Measurements from ENCODE around the gene PPARD. TPM values are rescaled to one million over a fixed set of nuclear protein-coding genes. Genes with fewer than 3 reads are reported as not detected.
"Not testable (repeated sequence)": the region's sequence is repeated elsewhere in the genome, so short reads cannot be mapped to it uniquely, and the experiment has no call there.

Gene PPARD
- total RNA-seq, 1 donor from 2014 or later, result 9.9 TPM

GRCh38 chr6:35304299-35304698, 38.1 kb upstream of the PPARD start:
- Histone ChIP-seq H3K4me1 (ENCODE audit: insufficient read depth, low read length) (no peaks in the 10 kb centered on the region), H3K27me3 (ENCODE audit: insufficient read depth, low read length) (peaks cover 2% of the 10 kb centered on the region), H3K27ac (ENCODE audit: low read depth, low read length) (no peak overlapping the region), H3K79me2 (ENCODE audit: insufficient read depth, low read length) (no peaks in the 10 kb centered on the region), H3K4me2 (ENCODE audit: low read length) (no peak overlapping the region), H4K20me1 (ENCODE audit: insufficient read depth, low read length) (no peaks in the 10 kb centered on the region), H3K4me3 (ENCODE audit: insufficient read depth, low read depth, low read length) (no peak overlapping the region), H3K9ac (ENCODE audit: low read length) (no peak overlapping the region), H3K36me3 (ENCODE audit: insufficient read depth, low read length) (no peaks in the 10 kb centered on the region), H2AFZ (ENCODE audit: low read depth, low read length) (no peak overlapping the region), H3K9me3 (ENCODE audit: insufficient read depth, low read depth, low read length) (no peaks in the 10 kb centered on the region)
- DNase-seq (ENCODE audit: low read depth) (no peak), FAIRE-seq (no peak)
- Mint-ChIP-seq H3K4me3 (ENCODE audit: unreplicated experiment) (no peak overlapping the region), H3K4me1 (ENCODE audit: low read depth, unreplicated experiment) (peaks cover 8% of the 10 kb centered on the region), H3K27me3 (ENCODE audit: low read depth, unreplicated experiment) (peaks cover 12% of the 10 kb centered on the region), H3K36me3 (ENCODE audit: low read depth, unreplicated experiment) (no peaks in the 10 kb centered on the region), H3K27ac (ENCODE audit: unreplicated experiment) (no peak overlapping the region), H3K9me3 (ENCODE audit: unreplicated experiment) (no peaks in the 10 kb centered on the region)
- TF ChIP-seq CTCF (IDR thresholded peaks at IDR 0.05; ENCODE audit: insufficient read depth, low read depth, low read length), result no peak
- no peak for TF ChIP-seq EZH2 (IDR thresholded peaks at IDR 0.05; ENCODE audit: insufficient read depth, low read length)

GRCh38 chr6:35305117-35305516, 37.2 kb upstream of the PPARD start:
- no peak overlapping the region for H2AFZ ChIP-seq (ENCODE audit: low read depth, low read length)
- Mint-ChIP-seq H3K4me3 (ENCODE audit: unreplicated experiment) (no peak overlapping the region), H3K36me3 (ENCODE audit: low read depth, unreplicated experiment) (no peaks in the 10 kb centered on the region), H3K4me1 (ENCODE audit: low read depth, unreplicated experiment) (peaks cover 8% of the 10 kb centered on the region), H3K27me3 (ENCODE audit: low read depth, unreplicated experiment) (peaks cover 15% of the 10 kb centered on the region), H3K27ac (ENCODE audit: unreplicated experiment) (no peak overlapping the region), H3K9me3 (ENCODE audit: unreplicated experiment) (no peaks in the 10 kb centered on the region)
- H3K27ac ChIP-seq (ENCODE audit: low read depth, low read length), result no peak overlapping the region
- no peak overlapping the region for H3K4me2 ChIP-seq (ENCODE audit: low read length)
- DNase-seq (ENCODE audit: low read depth), result no peak
- H3K4me3 ChIP-seq (ENCODE audit: insufficient read depth, low read depth, low read length), result no peak overlapping the region
- TF ChIP-seq CTCF (IDR thresholded peaks at IDR 0.05; ENCODE audit: insufficient read depth, low read depth, low read length), result no peak
- no peak for TF ChIP-seq EZH2 (IDR thresholded peaks at IDR 0.05; ENCODE audit: insufficient read depth, low read length)
- no peaks in the 10 kb centered on the region for H3K79me2 ChIP-seq (ENCODE audit: insufficient read depth, low read length)
- no peaks in the 10 kb centered on the region for H3K4me1 ChIP-seq (ENCODE audit: insufficient read depth, low read length)
- H3K36me3 ChIP-seq (ENCODE audit: insufficient read depth, low read length), result no peaks in the 10 kb centered on the region
- no peak overlapping the region for H3K9ac ChIP-seq (ENCODE audit: low read length)
- H3K9me3 ChIP-seq (ENCODE audit: insufficient read depth, low read depth, low read length), result no peaks in the 10 kb centered on the region
- no peaks in the 10 kb centered on the region for H4K20me1 ChIP-seq (ENCODE audit: insufficient read depth, low read length)
- no peak for FAIRE-seq
- H3K27me3 ChIP-seq (ENCODE audit: insufficient read depth, low read length), result peaks cover 2% of the 10 kb centered on the region

GRCh38 chr6:35307138-35307537, 35.2 kb upstream of the PPARD start:
- not testable (repeated sequence) for H3K36me3 ChIP-seq (ENCODE audit: insufficient read depth, low read length); H3K9me3 Mint-ChIP-seq (ENCODE audit: unreplicated experiment); H3K27ac Mint-ChIP-seq (ENCODE audit: unreplicated experiment); H3K4me1 Mint-ChIP-seq (ENCODE audit: low read depth, unreplicated experiment); H3K4me1 ChIP-seq (ENCODE audit: insufficient read depth, low read length); H3K9me3 ChIP-seq (ENCODE audit: insufficient read depth, low read depth, low read length); H3K4me2 ChIP-seq (ENCODE audit: low read length); H3K27me3 ChIP-seq (ENCODE audit: insufficient read depth, low read length); H4K20me1 ChIP-seq (ENCODE audit: insufficient read depth, low read length); DNase-seq (ENCODE audit: low read depth); H3K27ac ChIP-seq (ENCODE audit: low read depth, low read length); H3K79me2 ChIP-seq (ENCODE audit: insufficient read depth, low read length); H3K4me3 ChIP-seq (ENCODE audit: insufficient read depth, low read depth, low read length); FAIRE-seq; H2AFZ ChIP-seq (ENCODE audit: low read depth, low read length); H3K9ac ChIP-seq (ENCODE audit: low read length); H3K36me3 Mint-ChIP-seq (ENCODE audit: low read depth, unreplicated experiment); H3K4me3 Mint-ChIP-seq (ENCODE audit: unreplicated experiment)
- H3K27me3 Mint-ChIP-seq (ENCODE audit: low read depth, unreplicated experiment), result peaks cover 29% of the 10 kb centered on the region

- H3K9ac ChIP-seq (ENCODE audit: low read length); H4K20me1 ChIP-seq (ENCODE audit: insufficient read depth, low read length); H3K4me2 ChIP-seq (ENCODE audit: low read length); H3K9me3 Mint-ChIP-seq (ENCODE audit: unreplicated experiment); DNase-seq (ENCODE audit: low read depth); H3K9me3 ChIP-seq (ENCODE audit: insufficient read depth, low read depth, low read length); H3K4me3 ChIP-seq (ENCODE audit: insufficient read depth, low read depth, low read length); H3K27me3 ChIP-seq (ENCODE audit: insufficient read depth, low read length); H3K27ac ChIP-seq (ENCODE audit: low read depth, low read length); H3K4me1 Mint-ChIP-seq (ENCODE audit: low read depth, unreplicated experiment); H3K79me2 ChIP-seq (ENCODE audit: insufficient read depth, low read length); H3K36me3 ChIP-seq (ENCODE audit: insufficient read depth, low read length); H3K4me3 Mint-ChIP-seq (ENCODE audit: unreplicated experiment); FAIRE-seq; H3K36me3 Mint-ChIP-seq (ENCODE audit: low read depth, unreplicated experiment); H3K4me1 ChIP-seq (ENCODE audit: insufficient read depth, low read length); H3K27ac Mint-ChIP-seq (ENCODE audit: unreplicated experiment); H2AFZ ChIP-seq (ENCODE audit: low read depth, low read length): not testable (repeated sequence)
- H3K27me3 Mint-ChIP-seq (ENCODE audit: low read depth, unreplicated experiment), result peaks cover 35% of the 10 kb centered on the region
Measured at GRCh38 chr6:35308543-35308942, 33.8 kb upstream of the PPARD start.
